GM12874 (cell line): ENCODE measurements around the gene NRSN1.

Experiments used
- TF ChIP-seq, protein P1 (sequence below): IDR thresholded peaks from 2 replicates; pipeline ENCODE4 v1.5.1; 2011; ENCODE audit warnings: low read depth, mild to moderate bottlenecking, control low read depth, low read length, moderate library complexity; ENCODE audit not compliant: insufficient read depth

The NRSN1 gene

DNA sequence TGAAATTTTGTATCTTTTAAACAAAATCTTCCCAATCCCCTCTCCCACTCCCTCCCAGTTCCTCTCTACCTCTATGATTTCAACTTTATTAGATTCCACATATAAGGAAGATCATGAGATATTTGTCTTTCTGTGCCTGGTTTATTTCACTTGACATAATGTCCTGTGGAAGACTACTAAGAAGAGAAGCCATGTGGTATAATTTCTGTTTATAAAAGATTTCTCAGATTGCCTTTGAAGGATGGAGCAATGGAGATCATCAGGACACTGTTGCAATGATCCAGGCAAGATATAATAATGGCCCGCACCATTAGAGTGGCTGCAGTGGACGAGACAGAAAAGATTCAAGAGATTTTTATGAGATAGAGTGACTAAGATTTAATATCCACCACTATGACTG lies 13.1 kb downstream of the NRSN1 start:
- TF ChIP-seq, protein P1, sequence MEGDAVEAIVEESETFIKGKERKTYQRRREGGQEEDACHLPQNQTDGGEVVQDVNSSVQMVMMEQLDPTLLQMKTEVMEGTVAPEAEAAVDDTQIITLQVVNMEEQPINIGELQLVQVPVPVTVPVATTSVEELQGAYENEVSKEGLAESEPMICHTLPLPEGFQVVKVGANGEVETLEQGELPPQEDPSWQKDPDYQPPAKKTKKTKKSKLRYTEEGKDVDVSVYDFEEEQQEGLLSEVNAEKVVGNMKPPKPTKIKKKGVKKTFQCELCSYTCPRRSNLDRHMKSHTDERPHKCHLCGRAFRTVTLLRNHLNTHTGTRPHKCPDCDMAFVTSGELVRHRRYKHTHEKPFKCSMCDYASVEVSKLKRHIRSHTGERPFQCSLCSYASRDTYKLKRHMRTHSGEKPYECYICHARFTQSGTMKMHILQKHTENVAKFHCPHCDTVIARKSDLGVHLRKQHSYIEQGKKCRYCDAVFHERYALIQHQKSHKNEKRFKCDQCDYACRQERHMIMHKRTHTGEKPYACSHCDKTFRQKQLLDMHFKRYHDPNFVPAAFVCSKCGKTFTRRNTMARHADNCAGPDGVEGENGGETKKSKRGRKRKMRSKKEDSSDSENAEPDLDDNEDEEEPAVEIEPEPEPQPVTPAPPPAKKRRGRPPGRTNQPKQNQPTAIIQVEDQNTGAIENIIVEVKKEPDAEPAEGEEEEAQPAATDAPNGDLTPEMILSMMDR, result no peak

DNA sequence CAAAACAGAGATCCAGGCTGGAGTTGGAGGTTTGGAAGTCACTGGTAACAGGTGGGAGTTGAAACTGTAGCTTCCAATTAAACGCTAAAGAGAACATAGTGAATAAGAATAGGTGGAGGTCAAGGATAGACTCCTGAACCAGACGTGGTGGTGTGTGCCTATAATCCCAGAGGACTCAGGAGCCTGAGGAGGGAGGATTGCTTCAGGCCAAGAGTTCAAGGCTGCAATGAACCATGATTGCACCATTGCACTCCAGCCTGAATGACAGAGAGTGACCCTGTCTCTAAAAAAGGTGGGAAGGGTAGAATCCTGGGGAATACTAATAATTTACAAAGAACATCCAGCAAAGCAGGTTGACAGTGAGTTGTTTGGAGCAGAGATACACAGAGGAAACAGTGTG lies 13.6 kb downstream of the NRSN1 start:
- TF ChIP-seq, protein P1, result no peak

DNA sequence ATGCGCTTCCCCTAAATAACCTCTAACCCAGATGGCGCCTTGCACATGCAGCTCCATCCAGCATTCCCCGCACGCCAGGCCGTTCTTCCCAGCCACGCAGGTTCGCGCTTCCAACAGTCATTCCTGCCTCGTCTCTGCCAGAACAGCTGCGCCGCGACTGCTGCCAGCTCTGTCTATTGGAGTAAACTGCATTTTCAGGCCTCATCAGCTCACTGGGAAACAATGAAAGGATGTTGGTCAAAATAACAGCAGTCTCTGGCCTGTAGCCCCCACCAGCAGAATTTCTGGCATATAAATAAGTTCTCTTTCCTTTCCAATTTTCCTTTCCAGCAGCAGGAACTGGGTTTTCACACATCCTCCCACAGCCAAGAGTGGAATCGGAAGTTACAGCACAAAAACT lies 14.6 kb downstream of the NRSN1 start:
- TF ChIP-seq, protein P1, result no peak

DNA sequence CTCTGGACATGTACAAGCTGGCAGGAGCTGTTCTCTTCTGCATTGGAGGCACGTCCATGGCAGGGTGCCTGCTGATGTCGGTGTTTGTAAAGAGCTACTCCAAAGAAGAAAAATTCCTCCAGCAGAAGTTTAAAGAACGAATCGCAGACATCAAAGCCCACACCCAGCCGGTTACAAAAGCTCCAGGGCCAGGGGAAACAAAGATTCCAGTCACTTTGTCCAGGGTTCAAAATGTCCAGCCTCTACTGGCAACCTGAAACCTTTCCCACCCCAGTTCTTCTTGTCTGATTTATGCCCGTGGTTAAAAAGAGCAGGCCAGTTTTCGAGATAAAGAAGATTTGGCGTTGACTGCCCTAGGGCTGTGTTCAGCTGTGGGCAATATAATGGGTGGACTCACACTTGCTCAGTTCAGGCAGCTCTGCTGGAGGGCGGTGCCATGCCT lies 19.7 kb downstream of the NRSN1 start:
- TF ChIP-seq, protein P1, result no peak

DNA sequence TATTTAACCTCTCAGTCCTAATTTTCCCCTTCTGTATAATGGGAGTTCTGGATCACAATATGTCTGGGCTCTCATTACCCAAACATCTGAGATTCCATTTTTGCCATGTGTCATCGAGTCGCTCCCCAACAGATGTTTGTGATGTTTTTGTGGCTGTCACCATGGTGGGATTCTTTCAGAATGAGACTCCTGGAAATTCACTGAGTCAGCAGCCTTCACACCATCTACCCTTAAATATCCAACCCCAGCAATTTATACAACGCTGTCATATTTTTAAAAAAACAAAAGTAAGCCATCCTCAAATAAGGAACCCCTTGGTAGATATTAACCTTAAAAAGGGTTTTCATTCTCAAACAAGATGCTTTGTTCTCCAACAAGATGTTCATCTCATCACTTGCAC lies 20.9 kb downstream of the NRSN1 start:
- TF ChIP-seq, protein P1, result no peak

DNA sequence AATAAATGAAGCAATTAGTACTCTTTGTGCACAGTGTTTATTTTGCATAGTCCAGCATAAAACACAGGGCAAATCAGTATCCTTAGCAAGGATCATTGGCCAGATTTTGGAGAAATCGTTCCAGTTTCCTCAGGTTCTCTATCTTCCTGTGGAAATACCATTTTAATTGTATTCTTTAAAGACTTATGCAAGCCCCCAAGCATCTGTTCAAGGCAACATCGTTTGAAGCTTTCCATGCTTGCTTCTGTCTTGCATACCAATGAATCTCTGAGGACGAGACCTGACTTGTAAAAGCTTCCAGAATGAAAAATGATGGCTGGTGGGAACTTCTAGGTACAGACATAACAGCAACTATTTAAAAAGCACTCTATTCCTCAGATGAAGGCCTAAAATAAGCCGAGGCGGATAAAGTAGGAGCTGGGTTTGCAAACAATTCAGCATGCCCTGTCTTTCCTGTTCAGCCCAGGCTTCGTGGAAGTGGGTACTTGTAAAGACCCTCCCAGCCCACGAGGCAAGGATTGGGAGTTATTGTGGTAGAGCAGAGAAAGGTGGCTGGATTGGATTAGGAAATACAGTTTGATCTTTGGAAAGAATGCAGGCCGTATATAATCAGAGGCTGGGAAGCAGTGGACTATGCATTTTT lies 21.6 kb downstream of the NRSN1 start:
- TF ChIP-seq, protein P1, result no peak

DNA sequence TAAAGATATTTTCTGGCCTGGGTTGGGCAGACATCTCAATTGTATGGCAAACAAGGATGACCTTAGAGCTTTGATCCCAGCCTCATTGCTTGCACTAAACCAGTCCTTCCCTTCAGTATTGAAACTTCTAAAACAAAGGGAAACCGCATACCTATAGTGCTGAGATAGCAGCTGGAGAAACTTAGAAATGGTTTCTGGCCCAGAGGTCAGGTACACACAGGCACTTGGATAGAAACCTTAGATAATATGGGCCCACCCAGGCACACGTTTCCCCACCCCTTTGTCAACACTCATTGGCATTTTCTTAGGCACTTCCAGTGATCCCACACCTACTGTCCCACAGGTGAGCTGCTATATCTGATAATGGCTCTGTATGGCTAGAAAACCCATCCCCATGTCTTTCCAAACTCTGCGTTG lies 22.1 kb downstream of the NRSN1 start:
- TF ChIP-seq, protein P1, result no peak

DNA sequence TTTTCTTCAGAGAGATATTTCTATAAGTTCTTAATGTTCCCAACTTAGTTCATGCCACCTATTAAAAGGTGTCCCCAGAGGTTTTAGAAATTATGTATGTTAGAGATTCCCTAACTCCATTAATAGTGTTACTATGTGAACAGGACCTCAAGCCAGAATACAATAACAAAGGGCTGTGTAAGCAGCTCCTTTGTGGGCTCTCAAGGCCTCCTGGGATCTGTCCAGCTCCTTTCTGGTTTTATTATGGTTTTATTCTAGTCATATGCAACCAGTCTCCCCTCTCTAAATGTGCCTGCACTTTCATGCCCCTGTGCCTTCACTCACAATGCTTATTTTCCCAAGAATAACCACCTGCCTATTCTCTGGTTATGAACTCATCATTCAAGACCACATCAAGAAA lies 22.7 kb downstream of the NRSN1 start:
- TF ChIP-seq, protein P1, result no peak
